Measurements from ENCODE around the gene FBN1. TPM values are rescaled to one million over a fixed set of nuclear protein-coding genes. Genes with fewer than 3 reads are reported as not detected.

The FBN1 gene
- total and polyA plus RNA-seq, 2 donors (not counting 3 experiments of a cell fraction or from before 2014, with no cell fraction given) = 107 to 111 TPM

DNA sequence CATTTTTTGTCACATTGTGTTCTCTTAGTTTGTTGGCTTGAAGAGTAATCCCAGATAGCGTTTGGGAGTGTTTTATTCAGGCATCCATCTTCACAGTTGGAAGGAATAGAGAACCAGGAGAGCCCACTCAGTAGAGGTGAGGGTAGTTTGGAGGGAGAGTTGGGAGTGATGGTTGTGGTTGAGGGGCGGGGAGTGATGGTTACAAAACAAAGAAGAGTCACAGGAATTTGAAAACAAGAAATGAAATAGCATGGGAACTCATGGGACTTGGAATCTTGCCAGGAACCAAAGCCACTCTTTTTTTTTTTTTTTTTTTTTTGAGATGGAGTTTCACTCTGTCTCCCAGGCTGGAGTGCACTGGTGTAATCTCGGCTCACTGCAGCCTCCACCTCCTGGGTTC, 278.0 kb downstream of the FBN1 start:
- intact Hi-C loops (cut with micrococcal nuclease) = no loop called here
- no peaks in the 10 kb centered on the region for H3K9me1 ChIP-seq (replicated peaks; ENCODE audit: control insufficient read depth, extremely low read depth, insufficient read depth, low read length)
- H3K4me1 ChIP-seq (ENCODE audit: control insufficient read depth, extremely low read depth, insufficient read depth, low read length) = no peaks in the 10 kb centered on the region
- no peaks in the 10 kb centered on the region for H4K20me1 ChIP-seq (replicated peaks; ENCODE audit: control insufficient read depth, extremely low read depth, insufficient read depth, low read length)
- H3K36me3 ChIP-seq (ENCODE audit: control insufficient read depth in 2 of 2, extremely low read depth in 1 of 2, insufficient read depth in 2 of 2, low read length in 2 of 2) = no peaks in the 10 kb centered on the region
- no peaks in the 10 kb centered on the region for H3K9me3 ChIP-seq (replicated peaks; ENCODE audit: control insufficient read depth, insufficient read depth, low read length)
- DNase-seq (ENCODE audit: low read depth, low spot score) (no peak), FAIRE-seq (no peak)
- no peak overlapping the region for H3K4me2 ChIP-seq (ENCODE audit: insufficient read depth, low read length)
- dilution Hi-C loops (cut with MboI; ENCODE audit: extremely low pct_ligation_motif_present, low sequenced_read_pairs) = no loop called here
- ChIA-PET POLR2A (no interaction called here), CTCF (no interaction called here)
- no peaks in the 10 kb centered on the region for H3K27me3 ChIP-seq (ENCODE audit: control insufficient read depth in 2 of 2, insufficient read depth in 2 of 2, low read length in 2 of 2)
- H3K79me2 ChIP-seq (ENCODE audit: control insufficient read depth, insufficient read depth, low read length) = no peaks in the 10 kb centered on the region
- TF ChIP-seq FOS (IDR thresholded peaks at IDR 0.05; ENCODE audit: borderline replicate concordance, insufficient read depth, low read length) = no peak
- TF ChIP-seq GATA2 (IDR thresholded peaks at IDR 0.05; ENCODE audit: insufficient read depth, insufficient read length, low read depth, low read length) = no peak
- no peak for TF ChIP-seq POLR2A (IDR thresholded peaks at IDR 0.05; ENCODE audit: low read depth, low read length)
- no peak for TF ChIP-seq MAX (IDR thresholded peaks at IDR 0.05; ENCODE audit: insufficient read depth, insufficient read length)
- no peak for TF ChIP-seq MYC (IDR thresholded peaks at IDR 0.05; ENCODE audit: low read depth, low read length)
- TF ChIP-seq, protein P1, sequence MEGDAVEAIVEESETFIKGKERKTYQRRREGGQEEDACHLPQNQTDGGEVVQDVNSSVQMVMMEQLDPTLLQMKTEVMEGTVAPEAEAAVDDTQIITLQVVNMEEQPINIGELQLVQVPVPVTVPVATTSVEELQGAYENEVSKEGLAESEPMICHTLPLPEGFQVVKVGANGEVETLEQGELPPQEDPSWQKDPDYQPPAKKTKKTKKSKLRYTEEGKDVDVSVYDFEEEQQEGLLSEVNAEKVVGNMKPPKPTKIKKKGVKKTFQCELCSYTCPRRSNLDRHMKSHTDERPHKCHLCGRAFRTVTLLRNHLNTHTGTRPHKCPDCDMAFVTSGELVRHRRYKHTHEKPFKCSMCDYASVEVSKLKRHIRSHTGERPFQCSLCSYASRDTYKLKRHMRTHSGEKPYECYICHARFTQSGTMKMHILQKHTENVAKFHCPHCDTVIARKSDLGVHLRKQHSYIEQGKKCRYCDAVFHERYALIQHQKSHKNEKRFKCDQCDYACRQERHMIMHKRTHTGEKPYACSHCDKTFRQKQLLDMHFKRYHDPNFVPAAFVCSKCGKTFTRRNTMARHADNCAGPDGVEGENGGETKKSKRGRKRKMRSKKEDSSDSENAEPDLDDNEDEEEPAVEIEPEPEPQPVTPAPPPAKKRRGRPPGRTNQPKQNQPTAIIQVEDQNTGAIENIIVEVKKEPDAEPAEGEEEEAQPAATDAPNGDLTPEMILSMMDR (IDR thresholded peaks at IDR 0.05; ENCODE audit: extremely low read depth in 1 of 2, insufficient read depth in 1 of 2, low read depth in 1 of 2, low read length in 2 of 2) = no peak
- TF ChIP-seq POLR2AphosphoS5 (IDR thresholded peaks at IDR 0.05; ENCODE audit: insufficient read depth, low read depth, low read length) = no peak
- no peak for TF ChIP-seq JUN (IDR thresholded peaks at IDR 0.05; ENCODE audit: borderline replicate concordance, insufficient read depth, insufficient read length, low read depth)
- no peak for TF ChIP-seq EZH2 (IDR thresholded peaks at IDR 0.05; ENCODE audit: borderline replicate concordance, low read depth, low read length, severe bottlenecking)
- no peak overlapping the region for H3K9ac ChIP-seq (replicated peaks; ENCODE audit: extremely low read depth, insufficient read depth, low read length)
- no peak overlapping the region for H2AFZ ChIP-seq (ENCODE audit: low read depth, low read length)
- H3K4me3 ChIP-seq (replicated peaks in 1 of 3; ENCODE audit: insufficient read depth in 1 of 3, low read depth in 1 of 3, low read length in 3 of 3) = no peak overlapping the region
- no TSS peak for BruUV-seq (replicated peaks)
- H3K27ac ChIP-seq (ENCODE audit: insufficient read depth, low read depth, low read length) = no peak overlapping the region

Data from endothelial cell of umbilical vein (primary cell).